MM.1S (cell line): ENCODE data around the gene DRC7.

ENCODE experiments used
- CTCF ChIP-seq: fragments of 300-600 bp; sonication (generic); IDR thresholded peaks from 2 replicates; pipeline ENCODE4 v1.5.1; 2016; ENCODE audit warnings: antibody characterized with exemption, low read length, mixed read lengths
- EZH2 ChIP-seq: fragments of 300-600 bp; sonication (generic); optimal IDR thresholded peaks from 2 replicates; pipeline ENCODE3; 2017; ENCODE audit warnings: low read depth, mild to moderate bottlenecking, antibody characterized with exemption, low read length, mixed read lengths
- EZH2phosphoT487 ChIP-seq: fragments of 300-600 bp; sonication (generic); IDR thresholded peaks from 2 replicates; pipeline ENCODE4 v1.6.1; 2018; ENCODE audit warnings: antibody characterized with exemption, low read length

- no peak for TF ChIP-seq CTCF
- no peak for TF ChIP-seq EZH2
- TF ChIP-seq EZH2phosphoT487 = no peak
Observed at GRCh38 chr16:57666353-57667047, 28.1 kb upstream of the DRC7 start.
